Mucosa of descending colon (tissue), 3 donors: Measurements from ENCODE around the gene ANO7. TPM values are rescaled to one million over a fixed set of nuclear protein-coding genes. Genes with fewer than 3 reads are reported as not detected.

Experiments
- ATAC-seq: fragments of 200-7000 bp; cut with Tn5 transposase; one replicate; pipeline ENCODE4 v1.9.1; 2020; ENCODE audit warnings: mild to moderate bottlenecking, moderate library complexity
- DNase-seq, 3 donors: peaks; one replicate each; pipeline ENCODE4 v3.0.0-alpha.2; 2020
- H3K36me3 ChIP-seq: fragments of 200-600 bp; one replicate; pipeline ENCODE4 v1.8.0; 2021; ENCODE audit warnings: low read depth, mild to moderate bottlenecking
- H3K4me1 ChIP-seq: fragments of 200-600 bp; one replicate; pipeline ENCODE4 v1.8.0; 2021; ENCODE audit warnings: low read depth, mild to moderate bottlenecking
- H3K4me3 ChIP-seq: fragments of 200-600 bp; one replicate; pipeline ENCODE4 v1.8.0; 2021; ENCODE audit warnings: mild to moderate bottlenecking
- H3K9me3 ChIP-seq: fragments of 200-600 bp; one replicate; pipeline ENCODE4 v1.8.0; 2021; ENCODE audit warnings: mild to moderate bottlenecking
- CTCF ChIP-seq: fragments of 200-600 bp; IDR thresholded peaks from one replicate; pipeline ENCODE4 v1.8.0; 2022; ENCODE audit warnings: antibody characterized with exemption, mild to moderate bottlenecking
- intact Hi-C, 2 donors: fragments of 100-400 bp; cut with DNase I in 1 of 2; cut with micrococcal nuclease in 1 of 2; formaldehyde crosslinking; loops; one replicate each; pipeline versions ENCODE4 v1.11.0 to v1.11.1; 2022; cut with DNase I, micrococcal nuclease
- total RNA-seq, 3 donors: library from RNA; stranded (reverse); fragmentation: NEBNext Ultra II Directional in 2 of 3; extraction: Animal tissue kit (Norgen Biotek cat#: 25700) in 2 of 3; gene quantifications; one replicate each; pipeline versions ENCODE4 v1.2.1 to v1.2.4, GENCODE V29; 2021 to 2023
- donor health status: DM: no; HTN: no; CAD: no; lungs with moderate emphysema.
- donor health status: DM: no; HTN: no; CAD: no.
- donor health status: DM: no; HTN: yes; CAD: no.

The ANO7 gene
- total RNA-seq, 3 donors from 2014 or later: 33.9 to 106 (median 83.5) TPM

GRCh38 chr2:241217320-241218031 lies 29.0 kb downstream of the ANO7 start:
- DNase-seq: peak; percentile 66 to 82 (median 74)
- Histone ChIP-seq H3K36me3 (no peaks in the 10 kb centered on the region), H3K4me3 (no peak overlapping the region), H3K4me1 (peaks cover 12% of the 10 kb centered on the region), H3K9me3 (no peaks in the 10 kb centered on the region)
- intact Hi-C loops: no loop called here
- no peak for TF ChIP-seq CTCF
- peak; percentile 79 for ATAC-seq

- no peak for TF ChIP-seq CTCF
- intact Hi-C loops: no loop called here
- no peaks in the 10 kb centered on the region for H3K36me3 ChIP-seq
- H3K9me3 ChIP-seq: no peaks in the 10 kb centered on the region
- peak; percentile 60 for ATAC-seq
- peak; percentile 42 to 76 (median 62) for DNase-seq
- H3K4me1 ChIP-seq: peaks cover 12% of the 10 kb centered on the region
- no peak overlapping the region for H3K4me3 ChIP-seq
Observed at GRCh38 chr2:241218131-241219029, 29.9 kb downstream of the ANO7 start.

GRCh38 chr2:241219030-241219382 lies 30.5 kb downstream of the ANO7 start:
- intact Hi-C loops: no loop called here
- Histone ChIP-seq H3K36me3 (no peaks in the 10 kb centered on the region), H3K4me3 (no peak overlapping the region), H3K4me1 (peaks cover 12% of the 10 kb centered on the region), H3K9me3 (no peaks in the 10 kb centered on the region)
- ATAC-seq: no peak
- no peak for DNase-seq
- no peak for TF ChIP-seq CTCF

GRCh38 chr2:241219856-241220356 lies 31.4 kb downstream of the ANO7 start:
- H3K4me1 ChIP-seq: peaks cover 12% of the 10 kb centered on the region
- no peak for TF ChIP-seq CTCF
- no peak overlapping the region for H3K4me3 ChIP-seq
- intact Hi-C loops: no loop called here
- H3K36me3 ChIP-seq: no peaks in the 10 kb centered on the region
- no peak for DNase-seq
- ATAC-seq: no peak
- H3K9me3 ChIP-seq: no peaks in the 10 kb centered on the region

- no peak overlapping the region for H3K4me3 ChIP-seq
- intact Hi-C loops: no loop called here
- peak; percentile 7 for ATAC-seq
- peaks cover 6% of the 10 kb centered on the region for H3K36me3 ChIP-seq
- no peaks in the 10 kb centered on the region for H3K9me3 ChIP-seq
- TF ChIP-seq CTCF: no peak
- peak in 2 of 3 donors; percentile 18 to 31 for DNase-seq
- H3K4me1 ChIP-seq: peaks cover 7% of the 10 kb centered on the region
Observed at GRCh38 chr2:241223211-241224017, 34.9 kb downstream of the ANO7 start.
